Measurements from ENCODE around the gene UPB1.

DNA sequence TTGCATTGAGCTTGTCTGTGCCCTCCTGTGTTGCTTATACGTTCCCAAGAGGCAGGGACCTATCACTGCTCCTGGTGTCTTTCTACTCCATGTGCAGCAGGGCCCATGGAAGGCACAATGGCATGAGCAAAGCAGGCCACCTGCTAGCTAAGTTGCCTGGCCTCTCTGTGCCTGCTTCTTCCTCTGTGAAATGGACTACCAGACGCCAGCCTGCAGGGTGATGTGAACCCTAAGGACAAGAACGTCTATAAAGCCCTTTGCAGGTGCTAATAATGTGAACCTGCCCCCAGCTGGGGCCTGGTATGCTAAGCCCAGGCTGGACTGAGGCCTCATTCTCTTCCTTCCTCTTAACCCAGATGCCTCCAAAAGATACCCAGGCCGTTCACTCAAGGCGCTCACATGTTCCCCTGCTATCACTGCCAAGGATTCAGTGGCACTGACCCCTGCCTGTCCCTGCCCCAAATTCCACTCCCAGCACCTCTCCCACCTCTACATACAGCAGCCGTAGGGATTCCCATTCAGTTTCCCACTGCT, 55.8 kb downstream of the UPB1 start:
- TF ChIP-seq, protein P1, sequence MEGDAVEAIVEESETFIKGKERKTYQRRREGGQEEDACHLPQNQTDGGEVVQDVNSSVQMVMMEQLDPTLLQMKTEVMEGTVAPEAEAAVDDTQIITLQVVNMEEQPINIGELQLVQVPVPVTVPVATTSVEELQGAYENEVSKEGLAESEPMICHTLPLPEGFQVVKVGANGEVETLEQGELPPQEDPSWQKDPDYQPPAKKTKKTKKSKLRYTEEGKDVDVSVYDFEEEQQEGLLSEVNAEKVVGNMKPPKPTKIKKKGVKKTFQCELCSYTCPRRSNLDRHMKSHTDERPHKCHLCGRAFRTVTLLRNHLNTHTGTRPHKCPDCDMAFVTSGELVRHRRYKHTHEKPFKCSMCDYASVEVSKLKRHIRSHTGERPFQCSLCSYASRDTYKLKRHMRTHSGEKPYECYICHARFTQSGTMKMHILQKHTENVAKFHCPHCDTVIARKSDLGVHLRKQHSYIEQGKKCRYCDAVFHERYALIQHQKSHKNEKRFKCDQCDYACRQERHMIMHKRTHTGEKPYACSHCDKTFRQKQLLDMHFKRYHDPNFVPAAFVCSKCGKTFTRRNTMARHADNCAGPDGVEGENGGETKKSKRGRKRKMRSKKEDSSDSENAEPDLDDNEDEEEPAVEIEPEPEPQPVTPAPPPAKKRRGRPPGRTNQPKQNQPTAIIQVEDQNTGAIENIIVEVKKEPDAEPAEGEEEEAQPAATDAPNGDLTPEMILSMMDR (IDR thresholded peaks at IDR 0.05), result no peak
- TF ChIP-seq POLR2A (IDR thresholded peaks at IDR 0.05), result no peak

Data from breast epithelium (tissue), 3 donors.